HG03354 (cell line): ENCODE data around the gene EXOC3L4.

Experiments used
- ATAC-seq: cut with Tn5 transposase; IDR thresholded peaks from one replicate; pipeline ENCODE4 v1.9.1; 2021; ENCODE audit warnings: mild to moderate bottlenecking; ENCODE audit not compliant: unreplicated experiment, poor library complexity, severe bottlenecking

Gene EXOC3L4

DNA sequence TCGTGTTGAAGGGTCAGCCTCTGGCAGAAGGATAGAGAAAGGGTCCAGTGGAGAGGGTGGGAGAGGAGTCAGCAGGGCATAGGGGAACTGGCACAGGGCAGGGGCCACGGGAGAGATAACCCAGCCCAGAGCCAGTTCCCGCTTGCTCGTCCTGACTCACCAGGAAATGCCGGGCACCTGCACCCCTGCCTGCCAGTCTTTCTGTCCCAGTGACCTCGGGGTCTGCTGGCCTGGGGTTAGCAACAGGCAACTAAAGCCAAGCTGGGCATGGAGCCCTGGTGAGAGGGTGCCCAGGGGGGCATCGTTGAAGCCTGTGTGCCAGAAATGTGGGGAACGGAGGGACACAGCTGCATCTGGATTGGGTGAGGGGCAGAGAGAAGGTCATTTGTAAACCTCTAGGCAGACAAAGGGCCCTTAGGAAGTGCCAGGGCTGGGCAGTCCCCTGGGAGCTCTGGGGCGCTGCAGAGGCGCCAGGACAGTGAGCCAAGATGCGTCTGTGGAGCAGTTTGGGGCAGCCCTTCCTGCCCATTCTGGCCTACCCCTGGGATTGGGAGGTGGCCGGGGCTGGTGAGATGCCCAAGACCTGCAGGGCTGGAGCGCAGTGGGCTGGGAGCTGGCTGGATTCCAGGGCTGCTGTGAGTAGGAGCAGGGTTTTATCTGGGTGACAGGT lies 34.2 kb downstream of the EXOC3L4 start:
- ATAC-seq: no peak

- no peak for ATAC-seq
Measured at GRCh38 chr14:103129301-103130016, 34.9 kb downstream of the EXOC3L4 start.

DNA sequence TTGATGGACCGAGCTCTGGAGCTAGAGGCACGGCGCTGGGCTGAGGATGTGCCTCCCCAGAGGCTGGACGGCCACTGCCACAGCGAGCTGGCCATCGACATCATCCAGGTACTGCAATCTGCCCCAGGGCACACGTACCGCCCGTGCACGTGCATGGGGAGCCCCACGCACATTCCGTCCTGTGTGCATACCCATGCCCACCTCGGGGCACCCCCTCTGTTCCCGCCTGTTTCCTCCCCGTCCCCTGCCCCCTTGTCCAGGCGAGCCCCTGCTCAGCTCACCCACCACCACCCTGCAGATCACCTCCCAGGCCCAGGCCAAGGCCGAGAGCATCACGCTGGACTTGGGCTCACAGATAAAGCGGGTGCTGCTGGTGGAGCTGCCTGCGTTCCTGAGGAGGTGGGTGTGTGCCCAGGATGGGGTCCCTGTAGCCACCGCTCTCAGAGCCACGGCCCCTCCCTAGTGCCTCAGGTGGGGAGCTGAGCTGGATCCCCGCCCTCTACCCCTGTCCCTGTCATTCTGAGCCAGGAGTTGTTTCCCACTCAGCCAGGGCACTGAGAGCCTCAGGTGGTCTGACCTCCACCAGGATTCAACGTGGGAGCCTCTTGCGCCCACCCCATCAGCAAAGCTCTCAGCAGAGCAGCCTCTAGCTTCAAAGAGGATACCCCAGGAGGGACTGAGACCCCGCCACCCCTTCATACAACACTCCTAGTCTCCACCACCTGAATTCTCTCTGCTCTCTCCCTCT lies 35.7 kb downstream of the EXOC3L4 start:
- no peak for ATAC-seq

GRCh38 chr14:103130965-103131364 lies 36.4 kb downstream of the EXOC3L4 start:
- no peak for ATAC-seq

GRCh38 chr14:103131580-103131979 lies 37.1 kb downstream of the EXOC3L4 start:
- no peak for ATAC-seq

GRCh38 chr14:103132381-103133209 lies 38.1 kb downstream of the EXOC3L4 start:
- ATAC-seq: no peak

- no peak for ATAC-seq
Measured at GRCh38 chr14:103133210-103134140, 39.0 kb downstream of the EXOC3L4 start.

- ATAC-seq: no peak
Measured at GRCh38 chr14:103134405-103134804, 39.9 kb downstream of the EXOC3L4 start.

DNA sequence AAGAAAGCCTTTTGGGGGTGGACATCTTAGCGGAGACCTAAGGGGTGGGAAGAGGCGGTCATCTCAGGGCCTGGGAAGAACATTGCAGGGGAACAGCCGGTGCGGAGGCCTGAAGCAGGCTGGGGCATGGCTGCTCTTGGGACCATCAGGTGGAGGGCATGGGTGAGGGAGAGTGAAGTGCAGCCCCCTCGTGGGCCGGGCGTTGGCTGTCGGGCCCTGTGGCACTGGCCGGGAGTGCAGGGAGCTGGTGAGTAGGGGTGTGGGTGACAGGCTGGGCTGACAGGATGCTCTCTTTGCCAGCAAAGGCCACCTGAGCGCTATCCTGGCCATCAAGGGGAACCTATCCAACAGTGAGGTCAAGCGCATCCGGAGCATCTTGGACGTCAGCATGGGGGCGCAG lies 40.4 kb downstream of the EXOC3L4 start:
- ATAC-seq: no peak

- ATAC-seq: no peak
Measured at GRCh38 chr14:103135333-103136260, 41.1 kb downstream of the EXOC3L4 start.

GRCh38 chr14:103136388-103137271 lies 42.1 kb downstream of the EXOC3L4 start:
- no peak for ATAC-seq

DNA sequence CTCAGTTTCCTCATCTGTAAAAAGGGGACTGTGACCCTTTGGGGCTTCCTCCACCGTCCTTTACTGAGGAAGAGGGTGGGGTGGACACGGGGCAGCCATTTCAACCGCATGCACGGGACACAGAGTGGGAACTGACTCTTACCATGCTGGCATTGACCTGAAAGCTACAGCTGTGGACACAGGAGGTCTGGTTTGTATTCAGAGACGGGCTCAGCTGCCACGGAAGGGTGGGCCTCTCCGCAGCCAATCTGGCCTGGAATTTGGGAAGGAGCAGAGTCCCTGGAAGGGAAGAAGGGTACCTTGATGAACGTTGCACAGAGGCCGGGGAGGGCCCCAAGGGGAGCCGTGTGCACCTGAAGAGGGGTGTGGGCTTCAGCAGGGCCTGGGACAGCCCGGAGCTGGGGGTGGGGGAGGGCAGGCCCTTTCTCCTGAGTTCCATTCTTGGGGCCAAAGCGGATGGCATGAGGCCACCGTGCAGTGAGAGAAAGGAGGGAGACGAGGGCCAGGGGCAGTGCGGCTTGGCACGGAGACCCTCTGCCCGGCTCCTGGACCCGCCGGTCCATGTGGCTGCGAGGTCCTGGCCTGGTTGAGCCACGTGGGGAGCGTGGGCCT lies 43.3 kb downstream of the EXOC3L4 start:
- ATAC-seq: no peak

DNA sequence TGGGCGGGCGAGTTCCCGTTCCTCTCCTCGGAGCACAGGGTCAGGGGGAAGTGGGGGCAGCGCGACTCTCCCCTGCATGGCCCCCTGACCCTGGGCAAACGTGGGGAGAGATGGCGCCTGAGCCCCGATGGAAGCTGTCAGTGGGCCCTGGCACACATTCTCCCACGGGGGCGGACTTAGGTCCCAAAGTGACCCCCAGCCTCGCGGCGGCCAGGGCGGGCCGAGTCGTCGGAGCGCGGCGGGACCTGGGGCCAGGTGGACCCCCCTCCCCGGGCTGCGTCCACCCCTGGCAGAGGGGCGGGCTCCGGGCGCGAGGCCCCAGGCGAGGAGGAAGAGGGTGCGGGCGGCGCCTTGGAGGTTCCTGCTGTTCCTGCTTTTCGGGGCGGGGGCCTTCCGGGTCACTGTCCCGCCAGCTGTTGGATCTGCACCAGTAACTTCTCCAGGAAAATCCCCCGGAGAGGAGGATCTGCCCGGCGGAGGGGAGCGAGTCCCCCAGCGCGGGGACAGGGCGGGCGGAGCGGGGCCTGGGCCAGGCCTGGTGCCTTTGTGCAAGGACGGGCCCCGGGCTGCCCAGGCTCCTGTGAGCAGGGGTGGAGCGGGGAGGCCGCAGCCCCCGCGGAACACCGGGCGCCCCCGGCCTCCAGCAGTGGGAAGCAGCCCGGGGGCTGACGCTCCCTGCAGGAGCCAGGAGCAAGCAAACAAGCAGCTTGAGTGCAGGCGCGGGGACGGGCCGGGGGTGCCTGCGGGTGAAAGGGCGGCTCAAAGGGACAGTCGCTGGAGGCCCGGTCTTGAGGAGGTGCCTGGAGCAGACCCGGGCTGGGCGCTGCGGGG lies 44.0 kb downstream of the EXOC3L4 start:
- ATAC-seq: no peak

- ATAC-seq: no peak
Measured at GRCh38 chr14:103139132-103140025, 44.9 kb downstream of the EXOC3L4 start.
